ENCODE measurements around the gene ZNF532. TPM values are rescaled to one million over a fixed set of nuclear protein-coding genes. Genes with fewer than 3 reads are reported as not detected.

Gene ZNF532
- total and polyA plus RNA-seq, 2 donors (not counting 3 experiments of a cell fraction or from before 2014, with no cell fraction given) = 42.3 to 70.1 TPM

GRCh38 chr18:59029663-59030429 is 165.2 kb downstream of the ZNF532 start:
- Histone ChIP-seq H3K9ac (replicated peaks; ENCODE audit: extremely low read depth, insufficient read depth, low read length) (no peak overlapping the region), H3K79me2 (ENCODE audit: control insufficient read depth, insufficient read depth, low read length) (no peaks in the 10 kb centered on the region), H3K36me3 (ENCODE audit: control insufficient read depth in 2 of 2, extremely low read depth in 1 of 2, insufficient read depth in 2 of 2, low read length in 2 of 2) (no peaks in the 10 kb centered on the region), H3K27me3 (ENCODE audit: control insufficient read depth in 2 of 2, insufficient read depth in 2 of 2, low read length in 2 of 2) (peaks cover 2 to 5% of the 10 kb centered on the region in 2 experiments), H3K4me1 (ENCODE audit: control insufficient read depth, extremely low read depth, insufficient read depth, low read length) (no peaks in the 10 kb centered on the region), H3K9me3 (replicated peaks; ENCODE audit: control insufficient read depth, insufficient read depth, low read length) (no peaks in the 10 kb centered on the region), H3K4me3 (replicated peaks in 1 of 3; ENCODE audit: insufficient read depth in 1 of 3, low read depth in 1 of 3, low read length in 3 of 3) (no peak overlapping the region), H2AFZ (ENCODE audit: low read depth, low read length) (no peak overlapping the region), H4K20me1 (replicated peaks; ENCODE audit: control insufficient read depth, extremely low read depth, insufficient read depth, low read length) (no peaks in the 10 kb centered on the region), H3K27ac (ENCODE audit: insufficient read depth, low read depth, low read length) (no peak overlapping the region), H3K9me1 (replicated peaks; ENCODE audit: control insufficient read depth, extremely low read depth, insufficient read depth, low read length) (no peaks in the 10 kb centered on the region), H3K4me2 (ENCODE audit: insufficient read depth, low read length) (no peak overlapping the region)
- intact Hi-C loops (cut with micrococcal nuclease) (no loop called here), dilution Hi-C loops (cut with MboI; ENCODE audit: extremely low pct_ligation_motif_present, low sequenced_read_pairs) (no loop called here)
- no peak for TF ChIP-seq EZH2 (IDR thresholded peaks at IDR 0.05; ENCODE audit: borderline replicate concordance, low read depth, low read length, severe bottlenecking)
- no peak for TF ChIP-seq POLR2AphosphoS5 (IDR thresholded peaks at IDR 0.05; ENCODE audit: insufficient read depth, low read depth, low read length)
- TF ChIP-seq CTCF (IDR thresholded peaks at IDR 0.05; ENCODE audit: extremely low read depth in 1 of 2, insufficient read depth in 1 of 2, low read depth in 1 of 2, low read length in 2 of 2) = no peak
- TF ChIP-seq JUN (IDR thresholded peaks at IDR 0.05; ENCODE audit: borderline replicate concordance, insufficient read depth, insufficient read length, low read depth) = no peak
- no peak for TF ChIP-seq POLR2A (IDR thresholded peaks at IDR 0.05; ENCODE audit: low read depth, low read length)
- no peak for TF ChIP-seq MYC (IDR thresholded peaks at IDR 0.05; ENCODE audit: low read depth, low read length)
- TF ChIP-seq FOS (IDR thresholded peaks at IDR 0.05; ENCODE audit: borderline replicate concordance, insufficient read depth, low read length) = no peak
- TF ChIP-seq GATA2 (IDR thresholded peaks at IDR 0.05; ENCODE audit: insufficient read depth, insufficient read length, low read depth, low read length) = no peak
- ChIA-PET CTCF (no interaction called here), POLR2A (no interaction called here)
- FAIRE-seq = no peak
- BruUV-seq (replicated peaks) = no TSS peak
- DNase-seq (ENCODE audit: low read depth, low spot score) = no peak
